Fibroblast of upper back skin (primary cell): ENCODE results near the gene ATOSA.
A peak's percentile ranks its signal among the peaks of the same experiment; 100 is the strongest.

Experiments
- DNase-seq: peaks from one replicate; pipeline ENCODE4 v3.0.0-alpha.2; 2013

Gene ATOSA

GRCh38 chr15:52679232-52680040 is at the start of gene ATOSA:
ATOSA (minus strand) TSS chr15:52679388; CDS start chr15:52678021, 1,367 bp downstream.
- DNase-seq, result peak; percentile 82

GRCh38 chr15:52728899-52729298 is 49.7 kb upstream of the ATOSA start:
- peak; percentile 37 for DNase-seq

- no peak for DNase-seq
Measured at GRCh38 chr15:52727815-52728214, 48.6 kb upstream of the ATOSA start.

GRCh38 chr15:52726195-52726594 is 47.0 kb upstream of the ATOSA start:
- no peak for DNase-seq

- DNase-seq, result no peak
Measured at GRCh38 chr15:52718551-52718950, 39.4 kb upstream of the ATOSA start.

- DNase-seq, result no peak
Measured at GRCh38 chr15:52717924-52718323, 38.7 kb upstream of the ATOSA start.

- no peak for DNase-seq
Measured at GRCh38 chr15:52717481-52717880, 38.3 kb upstream of the ATOSA start.

- DNase-seq, result no peak
Measured at GRCh38 chr15:52716536-52716935, 37.3 kb upstream of the ATOSA start.

GRCh38 chr15:52715411-52715810 is 36.2 kb upstream of the ATOSA start:
- no peak for DNase-seq

- DNase-seq, result no peak
Measured at GRCh38 chr15:52714968-52715367, 35.8 kb upstream of the ATOSA start.

- DNase-seq, result no peak
Measured at GRCh38 chr15:52710708-52711389, 31.7 kb upstream of the ATOSA start.

GRCh38 chr15:52710050-52710707 is 31.0 kb upstream of the ATOSA start:
- DNase-seq, result no peak

GRCh38 chr15:52709187-52709981 is 30.2 kb upstream of the ATOSA start:
- DNase-seq, result no peak

- no peak for DNase-seq
Measured at GRCh38 chr15:52706091-52706490, 26.9 kb upstream of the ATOSA start.

- no peak for DNase-seq
Measured at GRCh38 chr15:52702390-52702789, 23.2 kb upstream of the ATOSA start.

- no peak for DNase-seq
Measured at GRCh38 chr15:52699457-52699856, 20.3 kb upstream of the ATOSA start.

GRCh38 chr15:52698514-52698913 is 19.3 kb upstream of the ATOSA start:
- no peak for DNase-seq

- no peak for DNase-seq
Measured at GRCh38 chr15:52697051-52697450, 17.9 kb upstream of the ATOSA start.

- no peak for DNase-seq
Measured at GRCh38 chr15:52695154-52695553, 16.0 kb upstream of the ATOSA start.

GRCh38 chr15:52689562-52689961 is 10.4 kb upstream of the ATOSA start:
- no peak for DNase-seq

- no peak for DNase-seq
Measured at GRCh38 chr15:52683580-52683979, 4.4 kb upstream of the ATOSA start.

GRCh38 chr15:52682781-52683180 is 3.6 kb upstream of the ATOSA start:
- no peak for DNase-seq

GRCh38 chr15:52682200-52682599 is 3.0 kb upstream of the ATOSA start:
- no peak for DNase-seq
